Activated T-helper 9 cell treated with anti-CD3 and anti-CD28 coated beads, Interleukin-2, amount 50 U/mL, for 16 hours (primary cell): ENCODE measurements around the gene ZAP70.
A peak's percentile ranks its signal among the peaks of the same experiment; 100 is the strongest.

ENCODE experiments used
- DNase-seq: peaks from one replicate; pipeline ENCODE4 v3.0.0-alpha.2; 2020; ENCODE audit warnings: low read depth

The ZAP70 gene

DNA sequence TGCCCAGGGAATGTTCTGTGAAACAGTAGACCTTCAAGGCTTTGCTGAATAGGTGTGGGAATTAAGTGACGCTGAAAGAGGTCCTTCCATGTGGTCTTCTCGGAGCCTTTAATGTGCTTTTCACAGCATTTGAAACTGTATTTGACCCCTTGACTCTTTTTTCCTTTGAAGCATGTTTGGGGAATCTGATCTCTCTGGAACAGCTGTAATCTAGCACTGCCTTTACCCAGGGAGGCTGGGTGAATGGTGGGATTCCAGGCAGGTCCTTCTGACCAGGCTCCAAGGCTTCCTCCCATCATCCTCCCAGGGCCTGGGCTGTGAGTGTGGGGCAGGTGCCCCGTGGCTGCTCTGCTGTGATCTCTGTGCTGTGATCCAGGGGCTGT is 4.2 kb downstream of the ZAP70 start:
- no peak for DNase-seq

DNA sequence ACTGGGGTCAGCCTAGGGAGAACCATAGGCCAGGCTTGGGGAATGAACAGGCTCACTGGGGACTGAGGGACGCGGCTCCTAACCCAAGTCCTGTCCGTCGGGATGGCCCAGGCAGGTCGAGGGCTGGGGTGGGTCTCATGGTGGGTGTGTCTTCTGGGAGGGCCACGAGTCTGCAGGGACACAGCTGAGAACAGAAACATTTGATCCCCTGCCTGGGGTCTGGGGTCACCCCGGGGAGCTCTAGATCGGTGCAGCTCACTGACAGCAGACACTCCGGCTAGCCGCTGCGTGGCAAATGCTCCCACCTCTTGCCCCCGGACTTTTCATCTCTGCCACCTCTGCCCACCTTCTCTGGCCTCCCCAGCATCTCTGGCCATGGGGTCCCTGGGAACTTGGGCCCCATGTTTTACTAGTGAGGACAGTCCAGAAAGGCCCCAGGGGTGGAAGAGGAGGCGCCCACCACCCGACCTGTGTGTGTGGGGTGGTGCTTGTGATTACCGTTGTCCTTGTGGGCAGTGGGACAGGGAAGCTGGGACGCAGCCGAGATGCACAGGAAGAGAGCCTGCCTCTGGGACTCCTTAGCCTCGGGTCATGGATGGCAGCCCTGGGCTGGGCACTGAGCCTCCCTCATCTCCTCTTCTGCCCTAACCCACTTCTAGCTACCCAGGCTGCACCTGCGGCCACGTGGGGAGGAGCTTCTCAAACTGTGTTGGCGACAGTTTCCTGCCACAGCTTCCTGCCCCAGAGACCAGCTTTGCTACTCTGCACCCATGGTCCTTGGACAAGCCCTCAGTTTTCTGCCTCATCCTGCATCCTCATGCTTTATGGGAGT is 4.9 kb downstream of the ZAP70 start:
- DNase-seq, result peak; percentile 56

DNA sequence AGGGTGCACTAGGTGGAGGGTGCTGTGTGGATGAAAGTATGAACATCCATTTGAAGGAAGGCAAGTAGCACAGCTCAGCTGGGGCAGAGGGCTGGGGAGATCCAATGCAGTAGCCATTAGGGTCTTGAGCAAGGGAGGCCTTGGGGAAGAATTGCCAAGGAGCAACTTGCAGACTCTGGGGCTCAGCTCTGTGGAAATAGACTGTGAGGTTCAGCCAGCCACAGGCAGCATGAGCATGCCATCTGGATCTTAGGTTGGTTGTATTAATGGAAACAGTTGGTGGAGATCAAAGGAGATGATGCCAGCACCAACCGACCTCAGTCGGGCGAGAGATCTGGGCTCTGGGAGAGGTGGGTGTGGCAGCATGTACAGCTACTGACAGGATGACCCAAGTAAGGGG is 5.6 kb downstream of the ZAP70 start:
- no peak for DNase-seq

DNA sequence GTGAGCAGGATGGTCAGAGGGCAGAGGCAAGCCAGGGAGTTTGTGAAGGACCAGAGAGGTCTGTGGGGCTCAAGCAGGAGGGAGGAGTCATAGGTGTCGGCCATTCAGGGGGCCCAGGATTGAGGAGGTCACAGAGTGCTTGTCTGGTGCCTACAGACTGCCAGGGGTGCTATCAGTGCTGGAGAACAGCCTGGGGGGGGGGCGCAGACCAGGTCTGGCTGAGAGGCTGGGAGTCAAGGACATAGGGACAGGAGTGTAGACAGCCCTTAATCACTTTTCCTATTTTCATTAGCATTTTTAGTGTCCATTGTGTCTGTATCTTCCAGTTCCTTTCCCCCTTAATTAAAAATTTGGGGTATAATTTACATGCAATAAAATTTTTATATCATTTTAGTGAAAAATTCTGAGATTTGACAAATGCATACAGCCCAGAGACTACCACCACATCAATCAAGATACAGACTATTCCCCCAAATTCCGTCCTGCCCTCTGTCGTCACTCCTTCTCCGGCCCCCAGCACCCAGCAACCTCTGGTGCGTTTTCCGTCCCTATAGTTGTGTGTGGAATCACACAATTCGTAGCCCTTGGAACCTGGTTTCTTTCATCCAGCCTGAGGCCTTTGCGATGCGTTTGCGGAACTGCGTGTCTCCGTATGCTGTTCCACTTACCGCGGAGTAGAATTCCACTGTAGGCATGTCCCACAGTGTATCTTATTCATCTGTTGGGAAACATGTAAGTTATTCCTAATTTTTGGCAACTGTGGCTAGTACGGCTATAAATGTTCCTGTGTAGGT is 6.2 kb downstream of the ZAP70 start:
- DNase-seq, result no peak

DNA sequence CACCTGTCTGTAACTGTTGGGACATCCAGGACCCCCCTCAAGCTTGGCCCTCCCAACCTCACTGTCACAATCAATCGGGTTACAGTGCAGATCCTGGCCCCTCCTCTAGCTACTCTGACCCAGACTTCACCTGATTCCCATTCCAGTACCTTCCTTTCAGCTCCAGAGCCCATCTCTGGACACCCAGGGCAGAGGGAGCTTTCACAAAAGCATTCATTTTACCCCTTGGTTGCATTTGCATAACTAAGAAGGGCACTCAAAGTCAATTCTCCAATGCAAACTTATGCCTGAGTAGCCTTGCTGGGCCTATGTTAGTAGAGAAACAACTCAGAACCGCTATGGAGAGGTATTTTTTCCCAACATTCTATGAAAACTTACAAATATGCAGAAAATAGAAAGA is 7.4 kb downstream of the ZAP70 start:
- DNase-seq, result no peak

DNA sequence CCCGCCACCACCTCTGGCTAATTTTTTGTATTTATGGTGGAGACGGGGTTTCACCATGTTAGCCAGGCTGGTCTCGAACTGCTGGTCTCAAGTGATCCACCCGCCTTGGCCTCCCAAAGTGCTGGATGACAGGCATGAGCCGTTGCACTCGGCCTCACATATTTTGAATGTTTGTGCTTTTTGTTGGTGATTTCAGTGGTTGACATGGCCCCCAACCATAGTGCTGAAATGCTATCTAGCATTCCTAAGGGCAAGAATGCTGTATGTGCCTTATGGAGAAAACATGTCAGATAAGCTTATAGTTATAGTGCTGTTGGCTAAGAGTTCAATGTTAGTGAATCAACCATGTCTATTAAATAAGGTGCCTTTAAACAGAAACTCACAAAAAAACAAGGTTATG is 8.9 kb downstream of the ZAP70 start:
- DNase-seq, result no peak

DNA sequence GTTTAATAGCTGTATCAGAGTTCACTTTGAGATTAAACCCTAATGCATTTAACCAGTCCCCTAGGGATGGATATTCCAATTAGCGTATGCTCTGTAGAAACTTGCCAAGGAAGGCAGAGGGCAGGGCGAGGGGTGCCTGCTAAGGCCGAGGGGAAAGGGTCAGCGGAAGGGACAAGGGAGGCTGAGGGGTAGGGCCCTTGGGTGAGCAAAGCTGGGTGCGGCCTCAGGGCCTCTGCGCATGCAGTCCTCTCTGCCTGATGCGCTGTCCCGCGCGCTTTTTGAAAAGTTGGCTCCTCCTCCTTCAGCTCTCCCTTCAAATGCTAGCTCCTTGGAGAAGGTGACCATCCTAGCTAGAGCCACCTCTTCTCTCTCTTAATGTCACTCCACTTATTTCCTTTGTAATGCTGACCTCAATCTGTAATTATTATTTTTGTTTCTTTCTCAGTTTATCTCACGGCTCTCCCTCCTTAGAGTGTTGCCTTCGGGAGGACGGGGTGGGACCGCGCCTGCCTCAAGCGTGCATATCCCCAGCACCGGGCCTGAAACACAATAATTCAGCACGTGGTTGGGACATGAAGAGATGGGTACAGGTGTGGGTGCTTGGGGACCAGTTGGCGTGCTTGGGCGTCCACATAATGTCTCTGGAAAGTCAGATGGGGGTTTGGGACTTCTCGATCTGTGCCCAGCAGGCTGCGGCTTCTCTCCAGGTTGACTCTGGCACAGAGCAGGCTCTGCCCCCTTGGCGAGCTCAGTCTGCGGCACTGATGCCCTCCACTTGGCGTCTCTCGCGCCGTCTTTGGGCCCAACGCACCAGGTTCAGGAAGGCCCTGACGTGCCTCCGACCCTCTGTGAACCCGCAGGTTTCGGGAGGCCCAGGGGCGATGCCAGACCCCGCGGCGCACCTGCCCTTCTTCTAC is 10.0 kb downstream of the ZAP70 start:
- no peak for DNase-seq

DNA sequence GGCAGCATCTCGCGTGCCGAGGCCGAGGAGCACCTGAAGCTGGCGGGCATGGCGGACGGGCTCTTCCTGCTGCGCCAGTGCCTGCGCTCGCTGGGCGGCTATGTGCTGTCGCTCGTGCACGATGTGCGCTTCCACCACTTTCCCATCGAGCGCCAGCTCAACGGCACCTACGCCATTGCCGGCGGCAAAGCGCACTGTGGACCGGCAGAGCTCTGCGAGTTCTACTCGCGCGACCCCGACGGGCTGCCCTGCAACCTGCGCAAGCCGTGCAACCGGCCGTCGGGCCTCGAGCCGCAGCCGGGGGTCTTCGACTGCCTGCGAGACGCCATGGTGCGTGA is 10.7 kb downstream of the ZAP70 start:
- DNase-seq, result no peak

DNA sequence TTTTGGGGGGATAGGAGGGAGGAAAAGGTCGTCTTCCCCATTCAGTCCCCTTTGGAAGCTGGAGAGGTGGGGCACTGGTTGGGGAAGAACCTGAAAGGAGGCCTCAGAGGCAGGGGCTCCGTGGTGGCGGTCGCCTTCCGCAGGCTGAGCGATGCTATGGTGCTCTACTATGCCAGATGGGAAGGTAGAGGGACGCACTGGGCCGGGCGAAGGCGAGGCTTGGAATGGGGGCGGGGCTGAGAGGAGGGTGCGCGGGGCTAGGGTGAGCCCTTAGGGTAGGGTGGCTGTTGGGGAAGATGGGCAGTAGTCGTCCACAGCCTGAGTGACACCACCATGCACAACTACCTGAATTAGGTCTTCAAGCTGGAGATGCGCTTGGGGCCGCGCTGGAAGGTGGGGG is 11.1 kb downstream of the ZAP70 start:
- no peak for DNase-seq

DNA sequence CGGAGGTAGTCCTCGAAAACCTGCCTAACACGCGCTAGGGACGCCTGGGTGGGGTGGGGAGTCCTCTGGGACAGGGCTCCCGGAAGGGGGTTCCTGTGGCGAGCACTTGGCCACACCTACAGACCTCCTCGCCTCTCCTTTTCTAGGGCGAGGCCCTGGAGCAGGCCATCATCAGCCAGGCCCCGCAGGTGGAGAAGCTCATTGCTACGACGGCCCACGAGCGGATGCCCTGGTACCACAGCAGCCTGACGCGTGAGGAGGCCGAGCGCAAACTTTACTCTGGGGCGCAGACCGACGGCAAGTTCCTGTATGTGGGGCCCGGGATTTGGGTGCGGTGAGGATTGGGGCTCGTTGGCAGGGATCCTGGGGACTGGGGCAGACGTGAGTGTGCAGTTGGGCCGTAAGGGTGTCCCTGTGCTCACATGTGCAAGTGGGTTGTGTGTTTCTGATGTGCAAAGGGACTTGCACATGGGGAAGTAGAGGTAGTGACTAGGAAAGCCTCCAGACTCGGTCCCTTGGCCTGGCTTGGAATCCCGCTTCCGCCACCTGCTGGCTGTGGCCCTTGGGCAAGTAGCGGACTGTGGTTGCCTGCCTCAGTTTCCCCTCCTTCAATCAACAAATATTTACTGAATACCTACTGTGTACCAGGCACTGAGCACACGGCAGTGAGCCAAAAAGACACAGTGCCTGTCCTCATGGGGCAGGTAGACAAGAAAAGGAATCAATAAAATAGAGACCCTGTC is 11.7 kb downstream of the ZAP70 start:
- DNase-seq, result no peak

DNA sequence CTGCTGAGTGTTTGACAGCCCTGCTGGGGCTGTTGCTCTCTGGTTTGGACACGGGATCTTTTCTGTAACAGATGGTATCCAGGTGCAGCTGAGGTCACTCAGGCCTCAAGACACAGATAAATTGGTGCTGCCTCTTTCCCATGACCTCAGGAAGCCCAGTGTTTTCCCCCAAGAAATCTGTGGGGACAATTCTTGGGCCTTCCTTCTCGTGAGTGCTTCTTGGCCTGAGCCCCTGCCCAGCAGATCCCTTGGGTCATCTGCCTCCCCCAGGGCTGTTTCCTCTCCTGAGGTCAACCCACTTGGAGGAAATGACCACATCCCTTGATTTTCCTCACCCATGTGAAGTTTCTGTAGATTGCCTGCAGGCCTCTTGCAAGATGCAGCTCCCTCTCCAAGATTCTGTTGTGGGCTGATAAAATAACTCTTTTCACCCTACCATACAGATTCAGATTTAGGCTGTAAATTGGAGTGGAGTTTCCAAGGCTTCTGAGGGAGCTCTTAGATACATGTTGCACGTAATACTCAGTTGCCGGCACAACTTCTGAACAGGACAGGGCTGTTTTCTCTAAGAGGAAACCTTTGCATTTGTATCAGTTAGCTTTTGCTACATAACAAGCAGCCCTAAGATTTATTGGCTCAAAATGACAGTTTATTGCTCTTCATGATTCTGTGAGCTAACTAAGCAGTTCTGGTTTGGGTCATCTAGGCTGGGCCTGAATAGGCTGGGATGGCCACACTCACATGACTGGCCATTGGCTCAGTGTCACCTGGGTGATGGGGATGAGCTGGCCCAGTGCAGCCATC is 13.1 kb downstream of the ZAP70 start:
- no peak for DNase-seq

DNA sequence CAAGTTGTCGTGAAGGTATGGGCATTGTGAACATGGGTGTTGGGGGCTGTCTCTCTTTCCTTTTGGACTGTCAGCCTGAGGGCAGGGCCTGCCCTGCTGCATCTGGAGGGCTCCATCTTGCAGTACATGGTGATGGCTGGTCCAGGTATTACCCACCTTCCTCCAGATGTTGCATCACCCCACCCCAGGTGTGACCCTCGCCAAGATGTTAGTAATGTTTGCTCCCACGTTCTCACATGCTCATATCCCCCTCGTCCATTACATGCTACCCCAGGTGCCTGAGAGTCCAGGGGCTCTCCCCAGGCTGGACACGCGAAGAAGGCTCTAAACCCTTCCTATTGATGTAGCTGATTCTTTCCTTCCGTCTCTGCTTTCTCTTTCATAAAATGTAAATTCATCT is 13.9 kb downstream of the ZAP70 start:
- no peak for DNase-seq

DNA sequence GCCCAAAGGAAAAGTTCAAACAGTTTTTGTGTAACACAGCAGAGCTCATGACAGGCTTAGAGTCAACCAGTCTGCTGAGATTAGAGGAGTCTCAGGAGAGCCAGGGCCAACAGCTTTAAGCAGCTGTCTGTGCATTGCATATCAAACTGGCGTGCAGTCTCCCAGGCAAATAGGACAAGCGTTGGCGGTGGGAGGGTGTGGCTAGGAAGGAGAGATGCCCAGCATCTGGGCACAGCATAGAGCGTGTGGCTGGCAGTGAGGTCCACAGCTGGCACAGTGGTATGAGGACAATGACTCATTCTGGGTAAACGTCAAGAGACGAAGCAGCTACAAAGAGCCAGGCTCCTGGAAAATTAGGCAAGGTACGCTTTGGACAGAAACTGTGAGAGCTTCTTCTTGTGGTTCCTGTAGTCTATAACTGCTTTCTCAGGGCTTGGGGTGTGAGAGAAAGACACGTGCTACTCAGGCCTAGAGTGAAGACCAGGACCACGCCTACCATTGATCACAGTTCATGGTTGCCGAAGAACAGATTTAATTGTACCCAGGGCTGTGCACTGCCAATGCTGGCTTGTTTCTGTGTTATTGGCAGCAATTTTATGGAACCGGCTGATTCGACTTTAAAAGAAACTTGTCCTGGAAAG is 14.8 kb downstream of the ZAP70 start:
- no peak for DNase-seq

DNA sequence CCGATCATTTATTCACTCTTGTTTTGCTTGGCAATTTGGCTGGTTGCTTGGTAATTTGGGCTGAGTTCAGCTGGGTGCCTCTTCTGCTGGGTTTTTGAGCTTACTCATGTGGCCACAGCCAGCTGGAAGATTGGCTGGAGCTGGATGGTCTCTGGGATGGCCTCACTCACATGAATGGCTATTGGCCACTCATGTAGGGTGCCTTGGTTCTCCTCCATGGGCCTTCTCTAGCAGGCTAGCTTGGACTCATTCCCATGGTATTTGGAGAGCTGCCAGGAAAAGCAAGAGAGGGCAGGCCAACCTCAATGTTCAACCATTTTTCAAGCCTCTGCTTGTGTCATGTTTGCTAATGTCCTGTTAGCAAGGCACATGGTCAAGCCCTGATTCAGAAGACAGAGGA is 16.9 kb downstream of the ZAP70 start:
- DNase-seq, result no peak

DNA sequence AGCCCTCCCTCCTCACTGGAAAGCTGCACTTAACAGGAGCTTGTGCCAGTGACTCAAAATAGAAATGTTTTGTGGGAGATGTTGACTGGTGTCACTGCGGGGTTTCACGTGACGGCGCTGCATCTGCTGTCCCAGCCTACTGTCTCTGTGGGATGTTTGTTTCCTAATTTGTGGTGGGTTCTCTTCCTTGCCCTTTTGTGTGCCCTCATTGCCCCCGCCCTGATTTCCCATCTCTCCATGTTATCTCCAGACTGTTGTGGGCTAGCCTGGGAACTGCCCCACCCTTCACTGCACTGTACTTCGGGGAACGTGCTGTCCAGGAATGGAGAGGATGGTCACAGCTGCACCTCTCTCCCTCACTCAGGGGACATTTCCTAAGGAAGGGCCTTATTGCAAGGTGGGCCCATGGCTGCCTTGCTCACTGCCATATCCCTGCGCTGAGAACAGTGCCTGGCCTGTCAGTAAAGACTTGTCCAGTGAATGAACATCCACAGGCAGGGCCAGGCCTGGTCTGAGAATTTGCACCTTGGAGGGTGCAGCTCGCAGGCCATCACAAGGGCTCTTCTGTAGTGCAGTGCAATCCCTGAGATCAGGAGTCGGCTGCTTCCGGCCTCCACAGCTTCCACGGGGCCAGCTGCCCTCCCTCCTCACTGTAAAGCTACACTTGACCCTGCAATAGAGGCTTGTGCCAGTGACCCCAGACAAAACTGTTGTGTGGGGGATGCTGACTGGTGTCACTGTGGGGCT is 18.1 kb downstream of the ZAP70 start:
- DNase-seq, result no peak

DNA sequence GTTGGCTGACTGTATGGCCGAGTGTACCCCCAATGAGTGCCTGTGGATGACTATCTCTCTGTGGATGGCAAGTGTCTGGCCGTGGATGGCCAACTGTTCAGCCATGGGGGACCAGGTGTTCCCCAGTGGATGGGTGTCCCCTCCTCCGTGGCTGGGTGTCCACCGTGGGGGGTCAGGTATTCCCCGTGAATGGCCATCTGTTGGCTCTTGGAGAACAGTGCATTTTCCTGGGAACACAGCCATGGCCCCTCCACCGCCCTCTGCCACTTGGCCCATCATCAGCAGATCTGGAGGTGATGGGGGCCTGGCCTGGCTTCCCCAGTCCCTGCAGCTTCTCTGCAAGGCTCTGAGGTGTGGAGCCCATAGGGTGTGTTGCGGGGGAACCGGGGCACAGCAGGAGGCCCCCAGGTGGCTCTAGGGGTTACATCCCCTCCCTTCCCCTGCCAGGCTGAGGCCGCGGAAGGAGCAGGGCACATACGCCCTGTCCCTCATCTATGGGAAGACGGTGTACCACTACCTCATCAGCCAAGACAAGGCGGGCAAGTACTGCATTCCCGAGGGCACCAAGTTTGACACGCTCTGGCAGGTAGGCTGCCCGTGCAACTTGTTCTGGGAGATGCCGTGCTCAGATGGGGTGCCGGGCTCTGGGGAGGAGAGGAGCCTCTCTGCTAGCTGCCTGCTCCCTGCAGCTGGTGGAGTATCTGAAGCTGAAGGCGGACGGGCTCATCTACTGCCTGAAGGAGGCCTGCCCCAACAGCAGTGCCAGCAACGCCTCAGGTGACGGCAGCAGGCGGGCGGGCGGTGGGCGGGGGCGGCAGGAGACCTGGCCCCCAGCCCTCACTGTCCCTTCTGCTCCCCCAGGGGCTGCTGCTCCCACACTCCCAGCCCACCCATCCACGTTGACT is 19.3 kb downstream of the ZAP70 start:
- DNase-seq, result no peak

DNA sequence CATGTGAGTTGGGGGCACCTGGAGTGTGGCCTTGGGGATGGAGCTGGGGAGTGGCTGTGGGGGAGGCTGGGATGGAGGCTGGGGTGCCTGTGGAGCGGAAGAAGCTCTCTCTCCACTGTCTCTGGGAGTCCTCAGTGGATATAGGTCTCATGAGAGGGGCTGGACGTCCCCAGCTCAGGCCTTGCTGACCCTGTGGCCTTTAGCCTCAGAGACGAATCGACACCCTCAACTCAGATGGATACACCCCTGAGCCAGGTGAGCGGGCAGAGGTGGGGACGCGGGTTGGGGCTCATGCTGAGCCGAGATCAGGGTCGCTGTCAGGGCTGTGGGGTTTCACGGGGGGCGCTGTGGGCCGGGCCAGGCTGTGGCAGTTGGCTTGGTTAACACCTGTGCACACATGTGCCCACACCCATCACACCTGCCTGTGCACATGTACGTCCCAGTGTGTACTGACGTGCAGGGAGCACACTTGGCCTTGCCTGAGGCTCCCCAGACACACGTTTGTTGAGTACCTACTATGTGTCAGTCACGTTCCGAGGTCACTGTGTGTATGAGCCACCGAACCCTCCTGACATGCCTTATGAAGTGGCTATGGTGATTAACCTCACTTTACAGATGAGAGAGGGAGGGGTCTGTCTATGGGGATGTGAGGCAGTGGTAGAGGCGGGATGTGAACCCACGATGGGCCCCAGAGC is 20.1 kb downstream of the ZAP70 start:
- DNase-seq, result no peak
